SK-N-MC (cell line): ENCODE measurements around the gene NUMB.

Experiments
- DNase-seq: peaks from one replicate; pipeline ENCODE4 v3.0.0-alpha.2; 2011; ENCODE audit warnings: low read depth, low spot score
- H3K27ac ChIP-seq: fragments of 200-600 bp; sonication (generic); 2 replicates; pipeline ENCODE4 v1.5.1; 2016; ENCODE audit warnings: mixed run types
- H3K36me3 ChIP-seq: fragments of 200-600 bp; sonication (generic); 2 replicates; pipeline ENCODE4 v1.6.1; 2017; ENCODE audit warnings: antibody characterized with exemption, low read length, mixed read lengths; ENCODE audit not compliant: insufficient read depth
- H3K4me3 ChIP-seq: fragments of 200-600 bp; sonication (generic); 2 replicates; pipeline ENCODE4 v1.5.1; 2016
- H3K9ac ChIP-seq: fragments of 200-600 bp; sonication (generic); 2 replicates; pipeline ENCODE4 v1.8.0; 2017; ENCODE audit warnings: mixed run types, mixed read lengths; ENCODE audit not compliant: insufficient read length
- H3K9me3 ChIP-seq: fragments of 200-600 bp; sonication (generic); 2 replicates; pipeline ENCODE4 v1.6.1; 2017; ENCODE audit warnings: low read depth, mild to moderate bottlenecking, antibody characterized with exemption, low read length, moderate library complexity, mixed read lengths
- EZH2 ChIP-seq: fragments of 200-600 bp; sonication (generic); IDR thresholded peaks from one replicate; pipeline ENCODE4 v1.6.1; 2017; ENCODE audit warnings: antibody characterized with exemption
- FOXP2 ChIP-seq: optimal IDR thresholded peaks from 2 replicates; pipeline ENCODE3; 2011; ENCODE audit warnings: mild to moderate bottlenecking, moderate library complexity; ENCODE audit not compliant: insufficient read depth; ENCODE audit errors: extremely low read length, control extremely low read depth
- POLR2AphosphoS5 ChIP-seq: IDR thresholded peaks from 2 replicates; pipeline ENCODE4 v1.6.1; 2012; ENCODE audit warnings: mild to moderate bottlenecking, low read depth, low read length, borderline replicate concordance

Gene NUMB

DNA sequence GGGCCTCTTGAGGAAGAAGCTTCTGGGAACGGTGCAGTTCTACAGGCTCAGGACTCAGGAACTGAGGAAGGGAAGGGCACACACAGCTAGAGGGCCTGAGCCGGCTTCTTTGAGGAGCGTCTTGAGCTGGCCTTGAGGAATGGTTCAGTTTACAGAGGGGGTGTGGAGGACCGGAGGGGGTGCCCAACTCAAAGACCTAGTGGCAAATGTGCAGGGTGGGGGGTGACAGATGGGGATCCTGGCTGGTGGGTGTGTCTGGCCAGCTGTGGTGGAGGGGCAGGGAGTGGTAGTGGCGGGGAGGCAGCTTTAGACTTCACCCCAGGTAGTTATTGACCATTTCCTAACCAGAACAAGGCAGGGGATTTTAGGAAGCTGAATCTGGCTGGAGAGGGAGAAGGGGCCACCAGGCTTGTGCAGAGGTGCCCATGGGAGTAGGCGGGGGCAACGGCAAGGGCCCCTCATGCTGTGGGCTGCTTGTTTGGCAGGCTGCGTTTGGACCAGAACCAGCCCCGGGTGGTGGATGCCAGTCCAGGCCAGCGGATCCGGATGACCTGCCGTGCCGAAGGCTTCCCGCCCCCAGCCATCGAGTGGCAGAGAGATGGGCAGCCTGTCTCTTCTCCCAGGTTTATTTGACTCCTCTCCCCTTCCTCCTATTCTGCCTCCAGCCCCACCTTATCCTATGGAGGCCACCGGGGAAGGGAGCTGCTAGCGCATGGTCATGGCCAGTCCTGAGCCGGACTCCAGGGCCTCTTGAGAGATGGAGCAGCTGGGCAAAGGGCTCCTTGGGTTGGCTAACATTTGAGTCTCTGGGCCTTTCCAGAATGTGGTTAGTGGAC, 193.2 kb downstream of the NUMB start:
- TF ChIP-seq FOXP2 (no peak), EZH2 (no peak), POLR2AphosphoS5 (no peak)
- Histone ChIP-seq H3K9me3 (no peaks in the 10 kb centered on the region), H3K36me3 (no peaks in the 10 kb centered on the region), H3K9ac (no peak overlapping the region), H3K27ac (no peak overlapping the region), H3K4me3 (no peak overlapping the region)
- DNase-seq = no peak

DNA sequence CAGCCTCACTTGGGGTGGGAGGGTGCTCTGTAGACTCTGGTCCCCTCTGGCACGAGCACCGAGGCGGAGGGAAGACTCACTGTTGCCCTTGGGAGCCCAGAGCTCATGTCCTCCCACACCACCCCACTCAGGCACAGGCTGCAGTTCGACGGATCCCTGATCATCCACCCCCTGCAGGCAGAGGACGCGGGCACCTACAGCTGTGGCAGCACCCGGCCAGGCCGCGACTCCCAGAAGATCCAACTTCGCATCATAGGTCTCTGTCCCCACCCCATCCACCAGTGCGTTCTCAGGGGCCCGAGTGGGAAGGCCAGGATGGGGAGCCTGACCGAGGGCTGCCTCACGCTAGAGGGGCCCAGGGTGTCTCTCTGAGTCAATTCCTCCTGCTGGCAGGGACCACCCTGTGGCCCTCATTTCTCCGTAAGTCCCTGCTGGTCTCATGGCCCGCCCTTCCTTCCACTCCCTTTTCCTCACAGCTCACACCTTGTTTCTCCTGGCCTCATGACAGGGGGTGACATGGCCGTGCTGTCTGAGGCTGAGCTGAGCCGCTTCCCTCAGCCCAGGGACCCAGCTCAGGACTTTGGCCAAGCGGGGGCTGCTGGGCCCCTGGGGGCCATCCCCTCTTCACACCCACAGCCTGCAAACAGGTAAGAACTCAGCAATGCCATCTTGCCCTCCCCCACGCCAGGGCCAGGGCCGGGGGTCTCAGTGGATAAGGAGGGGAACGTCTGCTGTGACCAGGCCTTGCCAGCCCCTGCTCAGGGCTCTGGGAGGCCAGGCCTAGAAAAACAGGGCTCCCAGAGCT, 194.1 kb downstream of the NUMB start:
- no peak overlapping the region for H3K4me3 ChIP-seq

DNA sequence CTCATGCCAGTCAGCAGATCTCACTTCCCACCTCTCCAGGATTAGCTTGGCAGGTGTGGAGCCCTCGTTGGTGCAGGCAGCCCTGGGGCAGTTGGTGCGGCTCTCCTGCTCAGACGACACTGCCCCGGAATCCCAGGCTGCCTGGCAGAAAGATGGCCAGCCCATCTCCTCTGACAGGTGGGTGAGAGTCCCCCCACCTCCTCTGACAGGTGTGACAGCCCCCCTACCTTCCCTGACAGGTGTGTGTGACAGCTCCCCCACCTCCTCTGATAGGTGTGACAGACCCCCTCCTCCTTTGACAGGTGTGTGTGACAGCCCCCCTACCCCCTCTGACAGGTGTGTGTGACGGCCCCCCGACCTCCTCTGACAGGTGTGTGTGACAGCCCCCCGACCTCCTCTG, 194.7 kb downstream of the NUMB start:
- Histone ChIP-seq H3K4me3 (no peak overlapping the region), H3K27ac (no peak overlapping the region), H3K36me3 (no peaks in the 10 kb centered on the region), H3K9ac (no peak overlapping the region), H3K9me3 (no peaks in the 10 kb centered on the region)
- no peak for DNase-seq
- no peak for TF ChIP-seq POLR2AphosphoS5
- TF ChIP-seq EZH2 = no peak
- TF ChIP-seq FOXP2 = no peak

More for the DNA sequence above, 194.1 kb downstream of the NUMB start:
- TF ChIP-seq FOXP2 (no peak), POLR2AphosphoS5 (no peak), EZH2 (no peak)
- H3K9me3 ChIP-seq = no peaks in the 10 kb centered on the region
- no peak overlapping the region for H3K9ac ChIP-seq
- no peak for DNase-seq
- H3K36me3 ChIP-seq = no peaks in the 10 kb centered on the region
- no peak overlapping the region for H3K27ac ChIP-seq

DNA sequence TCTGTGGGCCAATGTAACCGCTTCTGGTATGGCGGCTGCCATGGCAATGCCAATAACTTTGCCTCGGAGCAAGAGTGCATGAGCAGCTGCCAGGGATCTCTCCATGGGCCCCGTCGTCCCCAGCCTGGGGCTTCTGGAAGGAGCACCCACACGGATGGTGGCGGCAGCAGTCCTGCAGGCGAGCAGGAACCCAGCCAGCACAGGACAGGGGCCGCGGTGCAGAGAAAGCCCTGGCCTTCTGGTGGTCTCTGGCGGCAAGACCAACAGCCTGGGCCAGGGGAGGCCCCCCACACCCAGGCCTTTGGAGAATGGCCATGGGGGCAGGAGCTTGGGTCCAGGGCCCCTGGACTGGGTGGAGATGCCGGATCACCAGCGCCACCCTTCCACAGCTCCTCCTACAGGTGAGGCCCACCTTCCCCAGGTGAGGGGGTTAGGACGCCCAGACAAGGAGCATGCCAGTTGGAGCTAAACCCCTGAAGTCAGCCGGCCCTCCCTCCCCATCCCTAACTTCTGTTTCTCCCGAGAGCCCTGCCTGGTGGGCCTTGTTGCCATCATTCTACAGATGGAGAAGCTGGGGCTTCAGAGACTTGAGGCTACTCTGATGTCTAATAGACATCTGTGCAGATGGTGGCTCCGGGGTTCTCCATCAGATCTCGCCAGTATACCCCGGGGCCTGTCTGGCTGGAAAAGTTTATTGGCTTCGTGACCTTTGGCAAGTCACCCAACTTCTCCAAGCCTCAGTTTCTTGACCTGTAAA, 195.7 kb downstream of the NUMB start:
- no peak for TF ChIP-seq FOXP2
- no peak for TF ChIP-seq EZH2
- TF ChIP-seq POLR2AphosphoS5 = no peak
- no peak overlapping the region for H3K9ac ChIP-seq
- H3K27ac ChIP-seq = no peak overlapping the region
- H3K4me3 ChIP-seq = no peak overlapping the region
- no peaks in the 10 kb centered on the region for H3K9me3 ChIP-seq
- H3K36me3 ChIP-seq = no peaks in the 10 kb centered on the region
- no peak for DNase-seq

DNA sequence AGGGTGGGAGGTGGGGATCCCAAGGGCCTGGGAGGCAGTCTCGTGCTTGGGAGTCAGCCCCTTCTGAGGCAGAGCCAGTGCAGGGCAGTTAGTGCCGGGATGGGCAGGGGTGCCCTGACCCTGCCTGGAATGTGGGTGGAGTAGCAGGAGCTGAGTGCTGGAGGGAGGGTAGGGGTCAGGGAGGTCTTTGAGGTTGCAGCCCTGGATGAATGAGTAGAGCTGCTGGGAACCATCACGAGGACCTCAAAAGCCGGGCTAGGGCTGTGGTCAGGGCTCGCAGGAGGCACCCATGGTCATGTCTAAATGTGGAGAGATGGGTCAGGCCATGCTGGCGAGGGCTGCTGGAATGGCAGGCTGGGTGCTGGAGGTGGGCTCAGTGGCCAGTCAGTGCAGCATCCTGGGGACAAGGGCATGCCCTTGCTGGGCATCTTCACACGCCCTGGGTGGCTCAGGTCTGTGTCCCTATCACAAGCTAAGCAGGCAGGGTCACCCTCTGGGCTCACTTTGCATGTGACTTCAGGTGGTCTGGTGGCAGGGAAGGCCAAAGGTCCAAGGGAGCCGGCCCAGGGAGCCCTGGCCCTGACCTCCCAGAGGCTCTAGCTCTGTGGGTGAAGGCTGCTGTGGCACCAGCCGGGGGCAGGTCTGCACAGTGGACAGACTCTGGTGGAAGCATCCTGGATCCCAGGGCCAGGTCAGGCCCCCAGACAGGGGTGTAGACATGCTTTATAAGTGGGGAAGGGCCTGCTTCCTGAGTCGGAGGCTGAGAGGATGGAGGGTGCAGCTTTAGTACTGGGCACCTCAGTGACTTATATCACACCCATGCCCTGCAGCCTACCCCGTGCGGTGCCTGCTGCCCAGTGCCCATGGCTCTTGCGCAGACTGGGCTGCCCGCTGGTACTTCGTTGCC, 196.6 kb downstream of the NUMB start:
- H3K36me3 ChIP-seq = no peaks in the 10 kb centered on the region
- no peak overlapping the region for H3K27ac ChIP-seq
- no peak for DNase-seq
- no peak overlapping the region for H3K4me3 ChIP-seq
- TF ChIP-seq FOXP2 (no peak), POLR2AphosphoS5 (no peak), EZH2 (no peak)
- no peak overlapping the region for H3K9ac ChIP-seq
- no peaks in the 10 kb centered on the region for H3K9me3 ChIP-seq

DNA sequence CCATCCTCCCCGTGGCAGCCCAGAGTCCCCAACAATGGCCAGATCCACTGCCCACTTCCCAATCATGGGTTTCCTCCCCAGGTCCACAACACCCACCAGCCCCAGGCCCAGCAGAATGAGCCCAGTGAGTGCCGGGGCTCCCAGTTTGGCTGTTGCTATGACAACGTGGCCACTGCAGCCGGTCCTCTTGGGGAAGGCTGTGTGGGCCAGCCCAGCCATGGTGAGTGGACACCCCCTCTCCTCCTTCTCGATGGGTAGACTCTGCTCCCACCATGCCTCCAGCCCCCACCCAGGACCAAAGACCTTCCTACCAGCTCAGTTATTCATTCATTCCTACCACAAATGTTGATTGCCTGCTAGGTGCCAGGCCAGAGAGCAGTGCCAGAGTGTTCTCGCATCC, 197.3 kb downstream of the NUMB start:
- Histone ChIP-seq H3K9me3 (no peaks in the 10 kb centered on the region), H3K4me3 (no peak overlapping the region), H3K36me3 (no peaks in the 10 kb centered on the region), H3K27ac (no peak overlapping the region), H3K9ac (no peak overlapping the region)
- TF ChIP-seq EZH2 (no peak), POLR2AphosphoS5 (no peak), FOXP2 (no peak)
- DNase-seq = no peak

DNA sequence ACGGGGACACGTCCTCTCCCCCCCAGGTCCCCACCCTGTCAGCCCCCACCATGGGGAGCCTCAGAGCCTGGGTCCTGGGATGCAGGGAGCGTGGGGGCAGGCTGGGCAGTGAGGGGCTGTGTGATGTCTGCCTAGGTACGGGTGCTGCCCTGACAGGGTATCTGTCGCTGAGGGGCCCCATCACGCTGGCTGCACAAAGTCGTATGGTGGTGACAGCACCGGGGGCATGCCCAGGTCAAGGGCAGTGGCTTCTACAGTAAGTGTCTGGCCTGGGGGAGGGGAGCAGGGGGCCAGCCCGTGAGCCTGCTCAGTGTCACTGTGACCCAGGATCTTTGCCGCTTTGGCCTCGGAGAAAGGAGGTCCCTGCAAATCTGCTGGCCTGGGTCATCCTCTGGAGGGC, 197.8 kb downstream of the NUMB start:
- TF ChIP-seq EZH2 (no peak), POLR2AphosphoS5 (no peak), FOXP2 (no peak)
- Histone ChIP-seq H3K27ac (no peak overlapping the region), H3K4me3 (no peak overlapping the region), H3K9ac (no peak overlapping the region), H3K36me3 (no peaks in the 10 kb centered on the region), H3K9me3 (no peaks in the 10 kb centered on the region)
- DNase-seq = no peak

DNA sequence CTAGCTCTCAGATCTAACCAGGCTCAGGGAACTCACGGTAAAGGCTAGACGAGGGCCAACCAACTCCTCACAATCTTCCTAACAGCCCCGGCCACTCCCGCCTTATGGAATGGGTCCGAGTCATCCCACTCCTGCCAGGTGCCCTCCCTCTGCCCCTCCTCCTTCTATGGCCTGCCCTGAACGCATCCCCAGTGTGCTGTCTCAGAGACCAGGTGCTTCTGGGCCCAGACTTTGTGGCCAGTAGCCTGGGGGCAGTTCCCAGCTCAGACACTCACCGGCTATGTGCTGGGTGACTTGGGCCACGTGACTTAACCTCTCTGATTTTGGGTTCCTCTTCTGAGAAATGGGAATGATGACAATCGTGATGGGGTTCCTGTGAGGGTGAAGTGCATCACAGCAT, 198.5 kb downstream of the NUMB start:
- Histone ChIP-seq H3K27ac (no peak overlapping the region), H3K4me3 (no peak overlapping the region), H3K9me3 (no peaks in the 10 kb centered on the region), H3K36me3 (no peaks in the 10 kb centered on the region), H3K9ac (no peak overlapping the region)
- no peak for TF ChIP-seq POLR2AphosphoS5
- TF ChIP-seq EZH2 = no peak
- no peak for TF ChIP-seq FOXP2
- DNase-seq = no peak
